ENCODE results near the gene WSCD1.

The WSCD1 gene

DNA sequence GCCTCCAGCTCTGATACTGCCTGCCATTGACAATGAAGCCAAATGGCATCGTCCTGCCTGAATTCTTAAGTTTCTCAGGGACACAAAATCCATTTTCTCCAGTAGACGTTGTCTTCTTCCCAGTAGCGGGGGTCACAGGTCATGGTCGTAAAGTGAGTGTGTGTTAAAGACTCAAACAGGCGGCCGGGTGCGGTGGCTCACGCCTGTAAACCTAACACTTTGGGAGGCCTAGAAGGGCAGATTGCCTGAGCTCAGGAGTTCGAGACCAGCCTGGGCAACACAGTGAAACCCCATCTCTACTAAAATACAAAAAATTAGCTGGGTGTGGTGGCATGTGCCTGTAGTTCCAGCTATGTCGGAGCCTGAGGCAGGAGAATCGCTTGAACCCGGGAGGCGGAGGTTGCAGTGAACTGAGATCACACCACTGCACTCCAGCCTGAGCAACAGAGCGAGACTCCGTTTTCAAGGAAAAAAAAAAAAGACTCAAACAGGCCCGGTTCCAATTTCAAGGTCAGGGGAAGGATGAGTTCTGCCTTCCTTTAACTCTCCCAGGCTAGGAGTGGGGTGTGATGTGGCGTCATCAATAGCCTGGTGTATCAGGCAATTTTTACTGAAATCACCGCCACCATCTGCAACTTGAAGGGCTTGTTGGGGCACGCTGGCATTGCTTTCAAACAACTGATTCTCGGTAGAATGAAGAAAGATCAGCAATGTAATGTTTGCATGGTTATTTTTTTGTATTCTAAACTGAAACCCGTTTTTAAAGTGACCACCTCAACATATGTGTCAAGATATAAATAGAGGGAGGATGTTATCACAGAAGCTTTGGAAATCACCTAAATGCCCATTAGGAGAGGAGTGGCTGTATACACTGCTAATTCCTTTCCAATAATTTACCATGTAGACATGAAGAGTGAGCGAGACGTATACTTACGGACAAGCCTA, 91.0 kb downstream of the WSCD1 start:
- DNase-seq (ENCODE audit: low read depth), result no peak
- TF ChIP-seq, protein P1, sequence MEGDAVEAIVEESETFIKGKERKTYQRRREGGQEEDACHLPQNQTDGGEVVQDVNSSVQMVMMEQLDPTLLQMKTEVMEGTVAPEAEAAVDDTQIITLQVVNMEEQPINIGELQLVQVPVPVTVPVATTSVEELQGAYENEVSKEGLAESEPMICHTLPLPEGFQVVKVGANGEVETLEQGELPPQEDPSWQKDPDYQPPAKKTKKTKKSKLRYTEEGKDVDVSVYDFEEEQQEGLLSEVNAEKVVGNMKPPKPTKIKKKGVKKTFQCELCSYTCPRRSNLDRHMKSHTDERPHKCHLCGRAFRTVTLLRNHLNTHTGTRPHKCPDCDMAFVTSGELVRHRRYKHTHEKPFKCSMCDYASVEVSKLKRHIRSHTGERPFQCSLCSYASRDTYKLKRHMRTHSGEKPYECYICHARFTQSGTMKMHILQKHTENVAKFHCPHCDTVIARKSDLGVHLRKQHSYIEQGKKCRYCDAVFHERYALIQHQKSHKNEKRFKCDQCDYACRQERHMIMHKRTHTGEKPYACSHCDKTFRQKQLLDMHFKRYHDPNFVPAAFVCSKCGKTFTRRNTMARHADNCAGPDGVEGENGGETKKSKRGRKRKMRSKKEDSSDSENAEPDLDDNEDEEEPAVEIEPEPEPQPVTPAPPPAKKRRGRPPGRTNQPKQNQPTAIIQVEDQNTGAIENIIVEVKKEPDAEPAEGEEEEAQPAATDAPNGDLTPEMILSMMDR (conservative IDR thresholded peaks at IDR 0.05; ENCODE audit: low read length), result no peak
- H3K4me3 ChIP-seq (ENCODE audit: low read length), result no peak overlapping the region

GRCh38 chr17:6162216-6162615, 92.0 kb downstream of the WSCD1 start:
- no peak overlapping the region for H3K4me3 ChIP-seq (ENCODE audit: low read length)
- TF ChIP-seq, protein P1 (conservative IDR thresholded peaks at IDR 0.05; ENCODE audit: low read length), result no peak
- no peak for DNase-seq (ENCODE audit: low read depth)

DNA sequence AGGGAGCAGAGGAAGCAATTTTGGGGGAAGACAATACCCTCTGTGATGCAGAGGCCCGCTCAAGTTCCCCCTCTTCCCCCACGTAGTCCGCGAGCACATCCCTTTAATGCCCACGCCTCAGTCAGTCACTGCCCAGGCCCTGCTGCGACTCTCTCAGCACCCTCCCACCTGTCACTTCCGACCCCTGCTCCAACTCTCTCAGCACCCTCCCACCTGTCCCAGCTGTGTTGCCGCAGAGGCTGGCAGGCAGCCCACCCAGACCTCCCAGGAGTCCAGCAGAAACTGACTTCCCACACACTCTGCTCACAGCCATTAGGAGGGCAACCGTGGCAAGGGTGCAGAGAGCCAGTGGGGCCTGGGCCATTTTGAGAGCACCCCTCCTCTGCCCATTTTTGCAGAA, 92.7 kb downstream of the WSCD1 start:
- TF ChIP-seq, protein P1 (conservative IDR thresholded peaks at IDR 0.05; ENCODE audit: low read length), result no peak
- H3K4me3 ChIP-seq (ENCODE audit: low read length), result no peak overlapping the region
- DNase-seq (ENCODE audit: low read depth), result no peak

GRCh38 chr17:6163612-6164333, 93.6 kb downstream of the WSCD1 start:
- DNase-seq (ENCODE audit: low read depth), result peak; percentile 47
- TF ChIP-seq, protein P1 (conservative IDR thresholded peaks at IDR 0.05; ENCODE audit: low read length), result no peak

GRCh38 chr17:6164996-6165395, 94.8 kb downstream of the WSCD1 start:
- H3K4me3 ChIP-seq (ENCODE audit: low read length), result no peak overlapping the region
- no peak for DNase-seq (ENCODE audit: low read depth)
- TF ChIP-seq, protein P1 (conservative IDR thresholded peaks at IDR 0.05; ENCODE audit: low read length), result no peak

More at GRCh38 chr17:6163612-6164333, 93.6 kb downstream of the WSCD1 start:
- H3K4me3 ChIP-seq (ENCODE audit: low read length), result no peak overlapping the region

DNA sequence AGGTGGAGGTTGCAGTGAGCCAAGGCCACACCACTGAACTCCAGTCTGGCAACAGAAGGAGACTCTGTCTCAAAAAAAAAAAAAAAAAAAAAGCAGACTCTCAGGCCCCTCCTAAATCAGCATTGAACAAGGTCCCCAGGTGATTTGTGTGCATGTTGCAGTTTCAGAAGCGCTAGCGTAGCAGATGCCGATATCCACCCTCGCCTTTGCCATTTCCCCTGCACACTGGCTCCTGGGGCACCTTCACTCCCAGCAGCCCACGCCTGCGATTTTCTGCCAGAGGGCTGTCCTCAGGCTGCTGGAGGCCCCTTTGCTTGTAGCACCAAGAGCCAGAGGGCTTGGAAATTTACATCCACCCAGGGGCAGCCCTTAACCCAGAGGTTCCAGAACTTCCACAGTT, 95.6 kb downstream of the WSCD1 start:
- DNase-seq (ENCODE audit: low read depth), result no peak
- TF ChIP-seq, protein P1 (conservative IDR thresholded peaks at IDR 0.05; ENCODE audit: low read length), result no peak
- H3K4me3 ChIP-seq (ENCODE audit: low read length), result no peak overlapping the region

Measured in AG10803 (cell line).